ENCODE measurements around the gene PTPRR.

DNA sequence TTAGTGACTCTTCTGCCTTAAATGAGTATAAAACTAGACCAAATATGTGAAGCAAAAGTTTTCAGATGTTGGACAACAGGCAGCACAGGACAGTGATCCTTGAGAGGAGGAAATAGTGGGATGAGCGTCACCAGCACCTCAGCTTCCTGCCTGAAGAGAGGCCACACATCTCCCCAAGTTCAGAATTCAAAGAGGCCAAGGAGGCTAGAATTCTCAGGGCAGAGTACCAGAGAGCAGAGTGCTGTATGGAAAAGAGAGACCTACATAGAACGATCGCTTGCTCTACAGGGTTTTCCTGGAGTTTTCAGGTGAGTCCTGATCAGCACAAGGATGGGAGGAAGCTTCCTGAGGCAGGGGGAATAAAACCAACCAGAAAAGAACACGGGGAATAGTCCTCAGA is 107.0 kb downstream of the PTPRR start:
- TF ChIP-seq CTCF (IDR thresholded peaks at IDR 0.05; ENCODE audit: low read depth, low read length, missing input control) (no peak), HNF4G (IDR thresholded peaks at IDR 0.05) (no peak)

Data from liver (tissue), 3 donors.